ENCODE results near the gene NOTCH1.

- TF ChIP-seq CTCF (conservative IDR thresholded peaks at IDR 0.05; ENCODE audit: low read depth, low read length), result no peak
- TF ChIP-seq POLR2A (IDR thresholded peaks at IDR 0.05; ENCODE audit: low read depth, low read length), result no peak
- no peak for TF ChIP-seq RFX5 (IDR thresholded peaks at IDR 0.05; ENCODE audit: low read depth, low read length)
- TF ChIP-seq RAD21 (IDR thresholded peaks at IDR 0.05; ENCODE audit: low read length), result no peak
- TF ChIP-seq SMC3 (IDR thresholded peaks at IDR 0.05; ENCODE audit: low read depth, low read length), result no peak
- no peak for TF ChIP-seq RCOR1 (IDR thresholded peaks at IDR 0.05; ENCODE audit: insufficient replicate concordance, low read length)
- TF ChIP-seq USF2 (IDR thresholded peaks at IDR 0.05; ENCODE audit: low read depth, low read length), result no peak
- no peak for TF ChIP-seq CEBPB (IDR thresholded peaks at IDR 0.05; ENCODE audit: low read depth, low read length)
- TF ChIP-seq MAFK (IDR thresholded peaks at IDR 0.05; ENCODE audit: low read depth, low read length), result no peak
- TF ChIP-seq, protein P1, sequence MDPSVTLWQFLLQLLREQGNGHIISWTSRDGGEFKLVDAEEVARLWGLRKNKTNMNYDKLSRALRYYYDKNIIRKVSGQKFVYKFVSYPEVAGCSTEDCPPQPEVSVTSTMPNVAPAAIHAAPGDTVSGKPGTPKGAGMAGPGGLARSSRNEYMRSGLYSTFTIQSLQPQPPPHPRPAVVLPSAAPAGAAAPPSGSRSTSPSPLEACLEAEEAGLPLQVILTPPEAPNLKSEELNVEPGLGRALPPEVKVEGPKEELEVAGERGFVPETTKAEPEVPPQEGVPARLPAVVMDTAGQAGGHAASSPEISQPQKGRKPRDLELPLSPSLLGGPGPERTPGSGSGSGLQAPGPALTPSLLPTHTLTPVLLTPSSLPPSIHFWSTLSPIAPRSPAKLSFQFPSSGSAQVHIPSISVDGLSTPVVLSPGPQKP (IDR thresholded peaks at IDR 0.05; ENCODE audit: borderline replicate concordance, low read depth, low read length), result no peak
Observed at GRCh38 chr9:136507992-136508375, 37.9 kb downstream of the NOTCH1 start.

All from IMR-90 (cell line).